IgD-negative memory B cell (primary cell): ENCODE data around the gene POLR2L. TPM values are rescaled to one million over a fixed set of nuclear protein-coding genes. Genes with fewer than 3 reads are reported as not detected.

Experiments used
- H3K27ac Mint-ChIP-seq, 3 donors: one replicate each; pipeline ENCODE4 v1.8.0; 2020 to 2022; ENCODE audit warnings: mild to moderate bottlenecking in 3 of 3, mixed read lengths in 3 of 3, moderate library complexity in 1 of 3
- H3K27me3 Mint-ChIP-seq: one replicate; pipeline ENCODE4 v1.8.0; 2021; ENCODE audit warnings: mixed read lengths
- H3K36me3 Mint-ChIP-seq: one replicate; pipeline ENCODE4 v1.8.0; 2020; ENCODE audit warnings: mild to moderate bottlenecking, mixed read lengths
- H3K4me1 Mint-ChIP-seq, 3 donors: one replicate each; pipeline ENCODE4 v1.8.0; 2020 to 2022; ENCODE audit warnings: mixed read lengths in 3 of 3, mild to moderate bottlenecking in 1 of 3
- H3K4me3 Mint-ChIP-seq, 4 donors: one replicate each; pipeline ENCODE4 v1.8.0; 2020 to 2022; ENCODE audit warnings: mild to moderate bottlenecking in 4 of 4, mixed read lengths in 4 of 4, moderate library complexity in 3 of 4
- H3K9me3 Mint-ChIP-seq, 3 donors: one replicate each; pipeline ENCODE4 v1.8.0; 2020 to 2021; ENCODE audit warnings: mixed read lengths in 3 of 3, mild to moderate bottlenecking in 1 of 3
- polyA plus RNA-seq: library from polyadenylated mRNA; unstranded; fragments of 300-500 nt; fragmentation: Illumina TruSeq; gene quantifications from one replicate; pipeline ENCODE4 v1.2.3, GENCODE V29; 2021

POLR2L gene
- polyA plus RNA-seq, 1 donor from 2014 or later: 96.7 TPM

DNA sequence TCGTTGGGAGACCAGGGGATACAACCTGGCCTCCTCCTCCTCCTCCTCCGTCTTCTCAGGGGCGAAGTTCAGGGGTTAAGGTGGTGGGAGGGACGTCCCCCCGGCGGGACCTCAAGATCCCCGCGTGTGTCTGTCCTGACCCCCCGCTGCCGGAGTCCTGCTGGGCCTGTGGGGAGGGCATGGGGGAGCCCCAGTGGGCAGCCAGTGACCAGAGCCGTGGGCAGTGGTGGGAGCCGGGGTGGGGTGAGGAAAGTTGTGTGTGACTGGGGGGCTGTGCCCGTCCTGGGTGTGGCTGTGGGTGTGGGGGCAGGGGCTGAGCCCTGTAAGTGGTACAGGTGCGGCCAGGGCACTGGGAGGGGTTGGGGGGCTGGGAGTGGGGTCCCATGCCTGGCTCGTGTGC is 10.4 kb upstream of the POLR2L start:
- Mint-ChIP-seq H3K27me3 (no peaks in the 10 kb centered on the region), H3K4me1 (peaks cover 0 to 7% (median 2%) of the 10 kb centered on the region in 3 donors), H3K27ac (no peak overlapping the region), H3K4me3 (no peak overlapping the region), H3K36me3 (no peaks in the 10 kb centered on the region), H3K9me3 (no peaks in the 10 kb centered on the region)

DNA sequence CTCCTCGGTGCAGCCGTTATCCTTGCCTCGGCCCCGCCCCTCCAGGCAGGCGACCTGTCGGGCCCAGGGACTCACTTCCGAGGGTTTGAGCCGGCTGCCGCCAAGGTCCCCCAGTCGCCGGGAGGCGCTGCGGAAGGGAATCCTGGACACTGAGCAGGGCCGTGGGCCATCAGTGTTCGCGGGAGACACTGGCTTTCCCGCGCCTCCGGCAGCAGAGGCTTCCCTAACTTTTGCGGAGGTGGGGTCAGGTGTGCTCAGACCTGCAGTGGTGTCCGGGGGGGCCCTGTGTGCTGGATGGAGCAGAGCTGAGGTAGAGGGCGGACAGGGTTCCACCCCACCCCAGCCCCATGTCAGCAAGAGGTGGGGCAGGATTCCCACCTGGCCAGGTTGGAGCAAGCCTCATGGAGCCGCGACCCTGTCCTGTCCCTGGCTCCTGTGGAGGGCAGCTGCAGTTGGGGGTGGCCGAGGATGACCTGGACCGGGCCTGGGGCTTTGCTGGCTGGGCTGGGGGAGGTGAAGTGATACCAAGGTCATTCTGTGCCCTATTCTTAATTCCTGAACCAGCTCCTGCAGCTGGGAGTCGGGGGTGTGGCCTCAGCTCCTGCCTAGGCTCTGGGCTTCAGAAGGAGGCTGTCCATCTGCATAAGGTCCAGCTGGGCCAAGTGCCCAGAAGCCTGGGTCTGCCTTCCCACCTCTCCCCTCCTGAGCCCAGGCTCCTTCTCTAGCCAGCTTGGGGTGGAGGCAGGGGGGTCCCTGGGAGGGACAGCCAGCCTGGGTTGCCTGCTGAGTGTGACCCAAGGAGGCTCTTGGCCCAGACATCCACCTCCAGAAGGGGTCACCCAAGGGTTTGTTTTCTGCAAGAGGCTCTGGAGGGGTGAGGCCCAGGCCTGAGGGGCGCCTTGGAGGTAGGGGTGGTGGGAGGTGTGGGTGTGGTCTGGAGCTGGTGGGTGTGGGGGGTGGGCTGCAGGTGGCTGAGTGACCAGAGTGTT is 8.7 kb upstream of the POLR2L start:
- Mint-ChIP-seq H3K27me3 (no peaks in the 10 kb centered on the region), H3K4me3 (peak overlapping the region in 2 of 4 donors; percentile 41 to 57), H3K27ac (peak overlapping the region in 1 of 3 donors; percentile 43), H3K4me1 (peaks cover 0 to 3% (median 0%) of the 10 kb centered on the region in 3 donors), H3K36me3 (no peaks in the 10 kb centered on the region), H3K9me3 (no peaks in the 10 kb centered on the region)

DNA sequence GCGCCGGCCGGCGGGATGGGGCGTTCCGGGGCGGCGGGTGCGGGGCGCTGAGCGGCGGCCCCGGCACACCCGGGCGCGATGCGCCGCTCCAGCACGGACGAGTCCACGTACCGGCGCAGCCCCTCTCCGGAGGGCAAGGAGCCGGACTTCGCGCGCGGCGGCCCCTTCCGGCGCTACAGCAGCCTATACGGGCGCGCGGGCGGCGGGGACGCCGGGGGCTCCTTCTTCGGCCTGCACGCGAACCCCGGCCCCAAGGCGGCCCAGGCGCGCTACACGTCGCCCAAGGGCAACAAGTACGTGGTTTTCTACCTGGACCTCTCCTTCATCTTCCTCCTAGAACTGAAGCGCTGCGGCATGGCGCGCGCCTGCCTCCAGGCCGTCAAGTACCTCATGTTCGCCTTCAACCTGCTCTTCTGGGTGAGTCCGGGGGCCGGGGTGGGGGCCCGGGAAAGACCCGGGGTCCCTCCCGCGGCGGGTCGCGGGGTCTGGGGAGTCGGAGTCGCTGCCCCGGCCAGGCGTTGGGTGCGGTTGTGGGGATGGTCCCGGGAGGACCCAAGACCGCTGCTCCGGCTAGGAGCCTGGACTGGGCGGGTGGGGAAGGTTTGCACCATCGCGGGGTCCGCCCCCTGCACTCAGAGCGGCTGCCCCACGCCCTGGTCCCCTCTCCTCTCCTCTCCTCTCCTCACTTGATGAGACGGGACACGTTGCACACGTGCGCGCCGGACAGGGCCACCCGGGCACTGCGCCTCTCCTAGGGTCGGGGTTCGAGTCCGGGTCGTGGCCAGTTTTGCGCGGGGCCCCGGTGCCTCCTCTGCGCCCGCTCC is 7.8 kb upstream of the POLR2L start:
- no peaks in the 10 kb centered on the region for H3K36me3 Mint-ChIP-seq
- H3K4me1 Mint-ChIP-seq: peaks cover 0 to 3% (median 0%) of the 10 kb centered on the region in 3 donors
- H3K4me3 Mint-ChIP-seq: peak overlapping the region in 3 of 4 donors; percentile 63 to 76 (median 67)
- no peaks in the 10 kb centered on the region for H3K27me3 Mint-ChIP-seq
- no peaks in the 10 kb centered on the region for H3K9me3 Mint-ChIP-seq
- H3K27ac Mint-ChIP-seq: no peak overlapping the region

DNA sequence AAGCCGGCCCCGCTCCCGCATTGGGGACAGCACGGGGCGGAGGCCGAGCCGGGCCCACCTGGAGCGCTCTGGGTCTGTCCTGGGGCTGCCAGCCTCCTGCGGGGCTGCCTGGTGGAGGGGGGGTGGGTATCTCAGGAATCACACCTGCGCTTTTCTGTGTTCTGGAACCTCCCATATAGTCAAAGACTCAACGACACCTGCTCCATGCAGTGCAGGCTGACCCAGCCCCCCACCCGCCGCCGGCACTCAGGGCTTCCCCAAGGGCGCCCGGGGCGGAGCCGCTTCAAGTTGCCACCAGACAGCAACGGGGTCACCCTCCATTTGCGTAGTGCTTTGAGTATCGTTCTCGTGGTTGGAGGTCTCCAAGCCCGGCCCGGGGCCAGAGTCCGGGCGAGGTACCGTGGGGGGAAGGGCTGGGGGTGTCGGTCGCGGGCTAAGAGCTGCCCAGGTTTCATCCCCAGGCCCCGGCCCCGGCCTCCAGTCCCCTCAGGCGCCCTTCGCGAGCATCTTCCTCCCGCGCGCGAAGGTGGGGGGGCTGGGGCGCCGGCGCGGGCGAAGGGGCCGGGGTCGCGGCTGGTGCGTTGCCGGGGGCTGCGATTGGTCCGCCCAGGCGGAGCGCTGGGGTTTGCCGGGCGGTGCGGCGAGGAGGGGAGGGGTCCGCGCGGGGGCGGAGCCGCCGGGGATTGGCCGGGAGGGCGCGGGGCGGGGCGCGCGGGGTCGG is 6.9 kb upstream of the POLR2L start:
- Mint-ChIP-seq H3K4me3 (peak overlapping the region; percentile 52 to 91 (median 84)), H3K27me3 (no peaks in the 10 kb centered on the region), H3K4me1 (peaks cover 0 to 3% (median 0%) of the 10 kb centered on the region in 3 donors), H3K9me3 (no peaks in the 10 kb centered on the region), H3K27ac (no peak overlapping the region), H3K36me3 (no peaks in the 10 kb centered on the region)

DNA sequence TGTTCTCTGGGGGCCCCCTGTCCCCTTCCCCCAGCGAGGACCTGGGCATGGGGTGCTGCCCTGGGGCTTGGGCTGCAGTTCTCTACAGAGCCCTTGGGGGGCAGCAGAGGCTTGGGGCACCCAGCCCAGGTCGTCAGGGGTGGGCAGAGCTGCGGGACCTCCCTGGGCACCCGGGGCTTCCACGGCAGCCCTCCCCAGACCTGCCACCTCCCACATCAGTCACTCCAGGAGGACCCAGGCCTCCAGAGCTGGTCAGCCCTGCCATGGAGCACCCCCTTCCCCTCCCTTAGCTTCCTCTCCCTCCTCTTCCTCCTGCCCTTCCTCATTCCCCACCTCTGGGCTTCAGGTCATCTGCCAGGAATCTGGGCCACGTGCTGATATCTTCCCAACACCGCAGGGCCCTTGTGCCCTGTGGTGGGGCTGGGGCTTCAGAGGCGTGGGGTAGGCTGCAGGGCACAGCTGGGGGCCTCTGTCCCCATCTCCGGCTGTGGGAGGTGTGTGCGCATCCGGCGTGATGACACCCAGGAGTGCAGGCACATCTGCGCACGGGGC is 6.1 kb upstream of the POLR2L start:
- peaks cover 0 to 7% (median under 1%) of the 10 kb centered on the region in 3 donors for H3K4me1 Mint-ChIP-seq
- peak overlapping the region in 3 of 4 donors; percentile 52 to 77 (median 52) for H3K4me3 Mint-ChIP-seq
- H3K27ac Mint-ChIP-seq: no peak overlapping the region
- no peaks in the 10 kb centered on the region for H3K36me3 Mint-ChIP-seq
- H3K27me3 Mint-ChIP-seq: peaks cover under 1% of the 10 kb centered on the region
- no peaks in the 10 kb centered on the region for H3K9me3 Mint-ChIP-seq

DNA sequence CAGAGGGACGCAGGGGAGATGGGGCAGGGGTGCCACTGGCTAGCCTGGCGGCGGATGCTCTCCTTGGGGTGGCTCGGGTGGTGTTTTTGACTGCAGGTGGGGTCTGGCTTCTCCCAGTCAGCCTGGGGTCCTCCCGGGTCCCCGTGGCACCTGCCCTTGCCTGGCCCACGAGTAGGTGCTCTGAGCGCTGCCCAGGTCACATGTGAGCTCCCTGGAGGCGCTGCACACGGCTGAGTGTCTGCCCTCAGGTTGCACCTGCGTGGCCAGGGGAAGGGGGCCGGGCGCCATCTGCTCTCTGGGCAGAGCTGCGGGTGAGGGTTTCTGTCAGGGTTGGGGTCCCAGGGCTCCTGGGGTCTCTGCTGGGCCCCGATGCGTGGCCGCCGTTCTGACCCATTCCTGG is 5.5 kb upstream of the POLR2L start:
- no peak overlapping the region for H3K27ac Mint-ChIP-seq
- H3K9me3 Mint-ChIP-seq: no peaks in the 10 kb centered on the region
- H3K4me1 Mint-ChIP-seq: peaks cover 0 to 9% (median 2%) of the 10 kb centered on the region in 3 donors
- H3K36me3 Mint-ChIP-seq: no peaks in the 10 kb centered on the region
- peaks cover 2% of the 10 kb centered on the region for H3K27me3 Mint-ChIP-seq
- no peak overlapping the region for H3K4me3 Mint-ChIP-seq

DNA sequence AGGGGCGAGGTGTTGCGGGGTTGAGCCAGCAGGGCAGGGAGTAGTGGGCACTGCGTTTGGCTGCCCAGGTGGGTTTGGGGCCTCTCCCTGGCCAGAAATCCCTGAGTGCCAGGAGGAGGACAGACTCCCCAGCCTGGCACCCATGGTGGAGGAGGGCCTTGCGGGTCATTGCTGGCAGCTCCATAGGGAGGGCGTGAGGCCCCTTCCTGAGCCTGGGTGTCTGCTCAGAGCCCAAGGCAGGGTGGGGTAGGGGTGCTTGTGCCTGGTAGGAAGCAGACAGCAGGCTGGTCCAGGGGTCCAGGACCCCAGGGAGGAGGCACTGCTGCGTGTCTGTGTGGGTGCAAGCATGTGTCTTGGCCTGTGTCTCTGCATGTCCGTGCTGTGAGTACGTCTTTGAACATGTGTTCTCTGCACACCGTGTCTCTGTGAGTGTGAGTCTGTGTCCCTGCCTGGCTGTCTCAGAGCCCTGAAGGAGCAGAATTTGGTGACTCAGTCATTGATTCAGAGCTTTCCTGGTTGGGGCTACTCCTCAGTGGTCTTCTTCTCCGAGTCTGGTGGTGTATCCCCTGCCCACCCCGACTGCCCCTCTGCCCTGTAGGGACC is 4.3 kb upstream of the POLR2L start:
- Mint-ChIP-seq H3K27ac (peak overlapping the region in 2 of 3 donors; percentile 39 to 64), H3K27me3 (peaks cover 2% of the 10 kb centered on the region), H3K36me3 (no peaks in the 10 kb centered on the region), H3K9me3 (no peaks in the 10 kb centered on the region), H3K4me3 (peak overlapping the region in 1 of 4 donors; percentile 67), H3K4me1 (peaks cover 0 to 9% (median 2%) of the 10 kb centered on the region in 3 donors)

DNA sequence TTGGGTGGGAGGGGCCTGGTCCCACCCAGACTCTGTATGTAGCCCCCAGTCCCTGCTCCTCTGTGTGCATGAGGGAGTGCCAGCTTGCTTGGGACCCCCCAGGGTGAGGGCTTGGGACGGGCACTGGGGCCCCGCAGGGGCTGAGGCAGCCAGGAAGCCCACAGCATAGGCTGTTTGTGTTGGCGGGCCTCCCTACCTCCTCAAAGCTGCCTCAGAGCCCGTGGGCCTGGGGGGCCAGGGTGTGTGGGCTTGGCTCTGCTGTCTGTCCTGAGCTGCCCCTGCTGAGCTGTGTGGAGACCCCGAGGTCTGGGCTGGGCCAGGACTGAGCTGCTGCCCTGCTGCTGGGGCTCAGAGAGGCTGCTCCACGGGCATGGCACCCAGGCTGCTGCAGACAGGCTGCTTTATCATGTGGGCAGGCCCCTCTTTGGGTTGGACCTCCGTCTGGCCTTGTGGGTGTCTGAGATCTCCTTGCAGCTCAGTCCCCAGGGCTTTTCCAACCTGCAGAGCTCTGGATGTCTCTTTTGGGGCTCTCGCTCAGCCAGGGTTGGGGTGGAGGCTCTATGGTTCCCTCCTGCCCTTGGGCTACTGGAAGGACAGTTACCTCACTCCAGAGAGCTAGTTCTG is 3.7 kb upstream of the POLR2L start:
- Mint-ChIP-seq H3K9me3 (no peaks in the 10 kb centered on the region), H3K27me3 (peaks cover 2% of the 10 kb centered on the region), H3K4me3 (peak overlapping the region in 1 of 4 donors; percentile 67), H3K27ac (peak overlapping the region in 1 of 3 donors; percentile 39), H3K4me1 (peaks cover 0 to 13% (median 2%) of the 10 kb centered on the region in 3 donors), H3K36me3 (no peaks in the 10 kb centered on the region)

DNA sequence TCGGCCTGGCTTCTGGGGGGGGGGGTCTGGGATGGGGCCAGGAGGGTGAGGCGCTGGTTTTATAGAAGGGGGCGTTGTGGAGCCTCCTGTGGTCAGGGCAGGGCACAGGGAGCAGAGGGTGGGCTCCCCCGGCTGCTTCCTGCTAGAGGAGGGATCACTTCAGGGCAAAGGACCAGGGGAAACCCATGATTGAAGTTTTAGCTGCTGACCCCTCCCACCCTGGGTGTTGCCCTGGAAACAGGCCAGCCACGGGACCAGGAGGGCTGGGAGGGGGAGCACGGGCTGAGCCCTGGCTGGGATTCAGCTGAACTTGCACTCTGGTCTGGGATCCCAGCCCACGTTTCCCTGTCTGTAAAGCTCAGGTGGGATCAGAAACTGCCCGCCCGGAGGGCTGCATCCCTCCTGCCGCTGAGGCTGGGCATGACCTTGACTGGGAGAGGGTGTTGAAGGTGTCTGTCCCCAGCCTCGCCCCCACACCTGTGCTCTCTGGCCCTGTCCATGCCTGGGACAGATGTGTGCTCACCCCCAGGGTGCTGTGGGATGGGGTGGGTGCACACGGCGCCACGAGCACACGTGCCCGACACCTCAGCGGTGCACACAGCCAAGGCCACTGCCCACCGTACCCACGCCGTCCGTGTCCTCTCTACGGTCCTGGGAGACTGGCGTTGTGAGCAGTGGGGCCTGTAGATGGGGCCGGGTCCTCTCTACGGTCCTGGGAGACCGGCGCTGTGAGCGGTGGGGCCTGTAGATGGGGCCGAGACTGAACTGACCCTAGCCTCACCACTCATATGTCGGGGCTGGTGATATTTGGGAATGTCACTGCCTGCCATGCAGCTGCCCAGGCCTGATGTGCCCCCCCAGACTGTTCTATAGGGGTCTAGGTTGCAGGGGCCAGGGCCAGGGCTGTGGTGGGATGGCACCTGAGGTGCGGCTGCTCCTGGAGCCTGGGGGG is 2.6 kb upstream of the POLR2L start:
- Mint-ChIP-seq H3K9me3 (no peaks in the 10 kb centered on the region), H3K36me3 (no peaks in the 10 kb centered on the region), H3K27me3 (peaks cover 2% of the 10 kb centered on the region), H3K4me1 (peaks cover 0 to 20% (median 6%) of the 10 kb centered on the region in 3 donors), H3K27ac (peak overlapping the region in 1 of 3 donors; percentile 42), H3K4me3 (peak overlapping the region in 2 of 4 donors; percentile 32 to 82)

DNA sequence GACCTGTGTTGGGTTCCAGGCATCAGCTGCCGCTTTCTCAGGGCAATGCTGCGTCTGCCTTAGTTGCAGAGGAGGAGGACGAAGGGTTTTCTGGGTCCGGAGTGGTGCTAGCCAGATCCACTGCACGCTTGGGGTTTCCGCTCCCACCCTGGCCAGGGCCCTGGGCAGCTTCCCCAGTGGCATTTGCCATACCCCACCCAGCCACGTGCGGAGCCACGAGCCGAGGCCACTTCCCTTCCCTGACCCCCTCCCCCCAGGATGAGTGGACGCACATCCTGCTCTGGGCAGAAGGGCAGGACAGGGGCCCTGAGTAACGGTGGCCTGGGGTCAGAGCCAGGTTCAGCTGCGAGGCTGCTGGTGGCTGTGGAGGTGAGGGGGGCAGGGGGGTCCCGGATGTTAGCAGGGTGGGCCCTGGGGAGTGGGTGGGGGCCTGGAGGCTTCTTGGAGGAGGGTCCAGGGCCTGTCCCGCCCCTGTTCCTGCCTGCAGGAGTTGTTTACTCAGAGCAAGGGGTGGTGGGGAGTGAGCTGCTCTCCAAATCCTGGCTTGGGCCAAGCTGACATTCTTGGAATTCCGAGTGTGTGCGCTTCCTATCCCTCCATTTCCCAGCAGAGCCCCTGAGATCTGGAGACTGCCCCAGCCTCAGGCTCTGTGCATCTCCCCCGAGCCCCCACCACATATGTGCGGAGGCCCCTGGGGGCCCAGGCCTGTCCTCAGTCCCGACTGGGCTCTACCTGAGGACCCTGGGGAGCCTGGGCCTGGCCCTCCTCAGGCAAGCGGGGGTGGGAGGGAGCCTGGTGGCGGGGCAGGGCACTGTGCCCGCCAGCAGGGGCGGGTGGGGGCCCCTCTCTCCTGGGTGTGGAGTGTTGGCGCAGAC is 1.7 kb upstream of the POLR2L start:
- peaks cover 0 to 20% (median 6%) of the 10 kb centered on the region in 3 donors for H3K4me1 Mint-ChIP-seq
- peaks cover 2% of the 10 kb centered on the region for H3K27me3 Mint-ChIP-seq
- peak overlapping the region in 1 of 3 donors; percentile 58 for H3K27ac Mint-ChIP-seq
- H3K36me3 Mint-ChIP-seq: no peaks in the 10 kb centered on the region
- no peaks in the 10 kb centered on the region for H3K9me3 Mint-ChIP-seq
- H3K4me3 Mint-ChIP-seq: peak overlapping the region; percentile 67 to 87 (median 80)

DNA sequence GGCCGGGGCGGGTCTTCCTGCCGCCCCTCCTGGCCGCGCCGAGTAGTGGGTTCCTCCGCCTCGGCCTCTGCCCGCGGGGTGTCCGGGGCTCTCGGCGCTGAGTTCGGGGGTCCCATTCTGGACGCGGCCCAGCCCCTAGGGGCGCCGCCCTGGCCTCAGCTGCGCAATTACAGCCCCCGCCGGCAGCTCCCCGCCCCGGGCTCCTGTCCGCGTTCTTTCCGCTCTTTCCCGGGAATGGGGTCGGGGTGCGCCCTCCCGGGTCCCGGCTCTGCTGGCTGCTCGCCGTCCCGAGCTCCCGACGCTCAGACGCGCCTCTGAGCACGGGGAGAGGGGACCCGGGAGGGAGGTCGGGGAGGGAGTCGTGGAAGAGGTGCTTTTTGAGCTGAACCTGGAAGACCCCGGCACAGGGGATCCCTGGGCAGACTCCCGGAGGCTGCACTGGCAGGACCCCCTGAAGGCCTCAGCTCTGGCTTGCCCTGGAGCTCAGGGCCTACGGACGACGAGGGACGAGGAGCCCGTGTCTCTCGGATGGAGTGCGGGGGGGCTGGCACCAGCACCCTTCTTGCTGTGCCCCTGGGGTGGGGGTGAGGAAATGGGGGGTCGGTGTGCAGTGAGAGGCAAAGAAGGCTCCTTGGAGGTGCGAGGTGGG is 881 bp upstream of the POLR2L start:
- Mint-ChIP-seq H3K27ac (peak overlapping the region in 2 of 3 donors; percentile 72 to 83), H3K4me1 (peaks cover 0 to 17% (median 6%) of the 10 kb centered on the region in 3 donors), H3K27me3 (peaks cover 2% of the 10 kb centered on the region), H3K9me3 (no peaks in the 10 kb centered on the region), H3K4me3 (peak overlapping the region; percentile 67 to 90 (median 84)), H3K36me3 (no peaks in the 10 kb centered on the region)
